ENCODE results near the gene AREG. TPM values are rescaled to one million over a fixed set of nuclear protein-coding genes. Genes with fewer than 3 reads are reported as not detected.

The AREG gene
- total and polyA plus RNA-seq, 2 of the 4 experiments (the other 2 are of a cell fraction) = 0.17 to 0.18 TPM

GRCh38 chr4:74420863-74421262, 24.1 kb upstream of the AREG start:
- no peaks in the 10 kb centered on the region for H3K36me3 ChIP-seq (ENCODE audit: control insufficient read depth, insufficient read depth, low read length)
- ChIA-PET POLR2A (ENCODE audit: unreplicated experiment) (no interaction called here), CTCF (interaction anchor here (1.6 kb wide), 1 partner anchor 110 kb away, joined by 3 read pairs; no protein-coding TSS in a partner anchor)
- H4K8ac ChIP-seq (ENCODE audit: low read depth in 2 of 2, low read length in 2 of 2) = no peak overlapping the region
- H3K23ac ChIP-seq (ENCODE audit: low read depth, low read length) = no peak overlapping the region
- no peak overlapping the region for H3K4ac ChIP-seq (ENCODE audit: low read depth, low read length)
- no peak overlapping the region for H3K9ac ChIP-seq (ENCODE audit: low read depth, low read length)
- no CpG with 5 or more reads among the region's 5 CpGs for WGBS, 2 experiments (ENCODE audit: extremely low coverage in 2 of 2, insufficient read length in 1 of 2)
- ATAC-seq (ENCODE audit: low read depth) (no peak), DNase-seq (no peak)
- H3K79me1 ChIP-seq (ENCODE audit: low read depth in 1 of 2, low read length in 2 of 2) = no peaks in the 10 kb centered on the region
- H2BK5ac ChIP-seq (ENCODE audit: low read depth, low read length, poor library complexity, severe bottlenecking) = no peak overlapping the region
- H2BK20ac ChIP-seq (ENCODE audit: low read depth, low read length) = no peak overlapping the region
- no peak overlapping the region for H3K27ac ChIP-seq (ENCODE audit: insufficient read depth, low read length)
- H4K20me1 ChIP-seq (ENCODE audit: insufficient read depth, low read length) = no peaks in the 10 kb centered on the region
- intact Hi-C loops (cut with micrococcal nuclease) = no loop called here
- dilution Hi-C loops (cut with HindIII; ENCODE audit: low sequenced_read_pairs, unreplicated experiment) = no loop called here
- no peak overlapping the region for H3K14ac ChIP-seq (replicated peaks; ENCODE audit: low read depth, low read length)
- no peaks in the 10 kb centered on the region for H3K27me3 ChIP-seq (ENCODE audit: control insufficient read depth, insufficient read depth, low read length)
- H3K9me1 ChIP-seq (ENCODE audit: insufficient read depth, low read length) = peaks cover 3% of the 10 kb centered on the region; the same call in 1 of the 2 replicates
- in situ Hi-C loops (cut with MboI; ENCODE audit: low sequenced_read_pairs) = no loop called here
- no peak overlapping the region for H4K5ac ChIP-seq (ENCODE audit: low read depth, low read length)
- H3K4me2 ChIP-seq (ENCODE audit: low read depth, low read length) = no peak overlapping the region
- no peak overlapping the region for H3K4me3 ChIP-seq (ENCODE audit: insufficient read depth, low read depth, low read length)
- H2BK120ac ChIP-seq (ENCODE audit: low read depth, low read length) = no peak overlapping the region
- peaks cover 6% of the 10 kb centered on the region; the same call in 1 of the 2 replicates for H3K4me1 ChIP-seq (ENCODE audit: control insufficient read depth, insufficient read depth, low read length)
- no peak overlapping the region for H2AK5ac ChIP-seq (ENCODE audit: low read depth, low read length)
- H3K56ac ChIP-seq (ENCODE audit: extremely low read depth, insufficient read depth, low read length) = no peak overlapping the region
- no peak overlapping the region for H4K91ac ChIP-seq (ENCODE audit: insufficient read depth, low read depth, low read length)
- H2BK15ac ChIP-seq (ENCODE audit: low read depth, low read length) = no peak overlapping the region
- H3K9me3 ChIP-seq (ENCODE audit: control insufficient read depth, insufficient read depth, low read length) = no peaks in the 10 kb centered on the region
- no peak overlapping the region for H2AK9ac ChIP-seq (replicated peaks; ENCODE audit: low read depth, low read length, poor library complexity)
- no peak overlapping the region for H2AFZ ChIP-seq (replicated peaks; ENCODE audit: low read length, poor library complexity)
- no peak overlapping the region for H3K18ac ChIP-seq (ENCODE audit: low read depth, low read length)
- TF ChIP-seq CHD1 (IDR thresholded peaks at IDR 0.05; ENCODE audit: low read depth, low read length) (no peak), POLR2A (IDR thresholded peaks at IDR 0.05; ENCODE audit: low read depth, low read length) (no peak), RAD21 (IDR thresholded peaks at IDR 0.05; ENCODE audit: low read length) (no peak), SMC3 (IDR thresholded peaks at IDR 0.05; ENCODE audit: low read depth, low read length) (no peak), FOS (IDR thresholded peaks at IDR 0.05; ENCODE audit: low read depth, low read length) (no peak), MAZ (IDR thresholded peaks at IDR 0.05; ENCODE audit: borderline replicate concordance, low read depth, low read length) (no peak), RFX5 (IDR thresholded peaks at IDR 0.05; ENCODE audit: low read depth, low read length) (no peak), ELK1 (IDR thresholded peaks at IDR 0.05; ENCODE audit: borderline replicate concordance, low read depth, low read length) (no peak), BHLHE40 (IDR thresholded peaks at IDR 0.05; ENCODE audit: low read depth, low read length) (no peak), CEBPB (IDR thresholded peaks at IDR 0.05; ENCODE audit: low read depth, low read length) (no peak), USF2 (IDR thresholded peaks at IDR 0.05; ENCODE audit: low read depth, low read length) (no peak), MAFK (IDR thresholded peaks at IDR 0.05; ENCODE audit: low read depth, low read length) (no peak), RCOR1 (IDR thresholded peaks at IDR 0.05; ENCODE audit: insufficient replicate concordance, low read length) (no peak), NFE2L2 (IDR thresholded peaks at IDR 0.05; ENCODE audit: low read depth, low read length) (no peak), MXI1 (IDR thresholded peaks at IDR 0.05; ENCODE audit: borderline replicate concordance, low read depth, low read length) (no peak)
- TF ChIP-seq, protein P1, sequence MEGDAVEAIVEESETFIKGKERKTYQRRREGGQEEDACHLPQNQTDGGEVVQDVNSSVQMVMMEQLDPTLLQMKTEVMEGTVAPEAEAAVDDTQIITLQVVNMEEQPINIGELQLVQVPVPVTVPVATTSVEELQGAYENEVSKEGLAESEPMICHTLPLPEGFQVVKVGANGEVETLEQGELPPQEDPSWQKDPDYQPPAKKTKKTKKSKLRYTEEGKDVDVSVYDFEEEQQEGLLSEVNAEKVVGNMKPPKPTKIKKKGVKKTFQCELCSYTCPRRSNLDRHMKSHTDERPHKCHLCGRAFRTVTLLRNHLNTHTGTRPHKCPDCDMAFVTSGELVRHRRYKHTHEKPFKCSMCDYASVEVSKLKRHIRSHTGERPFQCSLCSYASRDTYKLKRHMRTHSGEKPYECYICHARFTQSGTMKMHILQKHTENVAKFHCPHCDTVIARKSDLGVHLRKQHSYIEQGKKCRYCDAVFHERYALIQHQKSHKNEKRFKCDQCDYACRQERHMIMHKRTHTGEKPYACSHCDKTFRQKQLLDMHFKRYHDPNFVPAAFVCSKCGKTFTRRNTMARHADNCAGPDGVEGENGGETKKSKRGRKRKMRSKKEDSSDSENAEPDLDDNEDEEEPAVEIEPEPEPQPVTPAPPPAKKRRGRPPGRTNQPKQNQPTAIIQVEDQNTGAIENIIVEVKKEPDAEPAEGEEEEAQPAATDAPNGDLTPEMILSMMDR (conservative IDR thresholded peaks at IDR 0.05; ENCODE audit: low read depth, low read length) = no peak
- no TSS peak for BruUV-seq (replicated peaks)

Data from IMR-90 (cell line).